ENCODE measurements around the gene ASB14.

DNA sequence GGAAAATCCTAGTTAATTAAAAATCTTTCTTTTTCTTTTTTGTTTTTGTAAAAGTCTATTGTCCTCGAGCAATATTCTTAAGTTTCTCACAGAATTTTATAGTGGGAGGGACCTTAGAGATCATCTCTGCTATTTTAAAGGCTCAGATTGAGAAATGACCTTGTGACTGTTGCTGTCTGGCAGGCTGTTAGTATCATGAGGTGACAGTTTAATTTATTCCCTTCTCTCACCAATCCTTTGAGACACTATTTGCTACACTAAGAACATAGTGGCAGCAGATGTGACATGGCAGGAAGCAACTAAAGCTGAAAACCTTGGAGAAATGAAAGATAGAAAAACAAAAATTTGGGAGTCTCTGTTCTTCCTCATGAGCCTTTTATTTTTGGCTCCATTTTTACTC lies 40.1 kb downstream of the ASB14 start:
- TF ChIP-seq EZH2 (IDR thresholded peaks at IDR 0.05; ENCODE audit: insufficient read depth, poor library complexity, severe bottlenecking) (no peak), EZH2phosphoT487 (IDR thresholded peaks at IDR 0.05; ENCODE audit: insufficient read depth, low read depth) (no peak)
